ENCODE measurements around the gene EXOC6B.

The EXOC6B gene

DNA sequence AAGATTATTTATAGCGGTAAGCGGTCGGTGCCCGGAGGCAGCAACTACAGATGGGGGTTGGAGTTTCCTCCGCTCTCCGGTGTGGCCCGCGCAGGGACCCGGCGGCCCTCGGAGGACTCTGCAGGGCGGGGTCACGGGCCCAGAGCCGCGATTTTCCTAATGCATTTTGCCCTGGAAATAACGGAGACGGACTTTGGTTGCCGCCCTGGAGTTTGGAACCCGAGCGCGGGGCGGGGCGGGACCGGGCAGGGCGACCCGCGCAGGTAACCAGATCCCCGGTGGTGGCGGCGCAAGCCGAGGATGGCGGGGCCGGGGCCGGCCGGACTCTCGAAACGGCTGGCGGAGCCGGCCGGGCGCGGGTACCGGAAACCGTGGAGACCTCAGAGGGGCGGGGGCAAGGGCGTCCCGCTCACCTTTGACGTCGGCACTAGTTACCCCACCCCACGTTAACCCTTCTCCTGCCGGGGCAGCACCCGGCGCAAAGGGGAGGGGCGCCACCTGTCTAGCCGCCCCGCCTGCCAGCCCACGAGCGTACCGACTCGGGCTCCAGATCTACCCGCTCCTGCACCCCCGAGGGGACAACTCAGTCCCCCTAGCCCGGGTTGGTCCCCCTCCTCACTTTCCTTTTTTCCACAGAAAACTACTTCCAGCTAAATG is 681.1 kb downstream of the EXOC6B start:
- no peak for DNase-seq (ENCODE audit: low read depth)

DNA sequence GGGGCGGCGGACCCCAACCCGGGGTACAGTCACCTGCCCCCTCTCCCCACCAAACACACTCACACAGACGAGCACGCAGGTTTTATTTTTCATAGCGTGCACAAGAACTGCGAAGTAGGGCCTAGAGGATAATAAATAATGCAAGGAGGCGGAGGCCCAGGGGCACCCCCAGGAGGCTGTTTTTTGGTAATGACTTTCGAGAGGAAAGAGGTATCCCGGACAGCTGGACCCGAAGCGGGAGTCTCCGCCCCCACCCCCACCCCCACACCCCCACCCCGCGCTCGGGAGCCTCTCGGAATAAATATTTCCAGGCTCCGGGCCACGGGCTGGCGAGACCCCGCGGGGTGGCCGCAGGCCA is 681.6 kb downstream of the EXOC6B start:
- DNase-seq (ENCODE audit: low read depth): no peak

DNA sequence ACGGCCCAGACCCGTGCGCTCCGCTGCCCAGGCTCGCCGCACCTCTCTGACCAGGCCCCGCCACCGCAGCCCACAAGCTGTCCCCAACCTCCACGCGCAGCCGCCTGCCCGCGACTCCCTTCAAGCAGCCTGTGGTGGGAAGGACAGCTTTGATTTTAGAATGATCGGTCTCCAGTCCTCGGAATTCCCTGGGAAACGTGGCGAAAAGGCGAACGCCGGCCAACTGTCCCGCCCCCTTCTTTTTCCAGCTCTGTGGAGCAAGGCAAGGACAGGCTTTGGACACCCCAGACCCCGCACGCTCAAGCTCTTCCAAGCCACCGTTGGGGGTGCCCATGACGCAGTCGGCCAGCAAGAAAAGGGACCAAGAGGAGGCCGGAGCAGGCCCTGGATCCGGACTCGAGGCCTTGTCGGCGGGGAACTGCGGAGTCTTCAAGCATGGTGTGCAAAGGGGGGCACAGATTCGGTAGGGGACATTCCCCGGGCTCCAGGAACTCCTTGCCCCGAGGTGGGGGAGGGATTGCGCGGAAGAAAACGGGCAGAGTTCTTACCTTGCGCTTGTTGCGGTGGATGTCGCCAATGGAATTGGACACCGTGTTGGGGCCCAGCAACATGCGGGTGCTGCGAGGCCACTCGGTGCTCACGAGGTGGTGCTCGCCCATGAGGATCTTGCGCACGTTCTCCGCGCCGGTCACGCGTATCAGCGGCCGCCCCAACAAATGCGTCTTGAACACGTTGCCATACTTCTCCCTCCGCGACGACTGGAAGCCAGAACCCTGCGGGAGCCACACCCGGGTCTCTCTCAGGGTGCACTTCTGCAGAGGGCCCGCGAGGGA is 682.2 kb downstream of the EXOC6B start:
- no peak for DNase-seq (ENCODE audit: low read depth)

DNA sequence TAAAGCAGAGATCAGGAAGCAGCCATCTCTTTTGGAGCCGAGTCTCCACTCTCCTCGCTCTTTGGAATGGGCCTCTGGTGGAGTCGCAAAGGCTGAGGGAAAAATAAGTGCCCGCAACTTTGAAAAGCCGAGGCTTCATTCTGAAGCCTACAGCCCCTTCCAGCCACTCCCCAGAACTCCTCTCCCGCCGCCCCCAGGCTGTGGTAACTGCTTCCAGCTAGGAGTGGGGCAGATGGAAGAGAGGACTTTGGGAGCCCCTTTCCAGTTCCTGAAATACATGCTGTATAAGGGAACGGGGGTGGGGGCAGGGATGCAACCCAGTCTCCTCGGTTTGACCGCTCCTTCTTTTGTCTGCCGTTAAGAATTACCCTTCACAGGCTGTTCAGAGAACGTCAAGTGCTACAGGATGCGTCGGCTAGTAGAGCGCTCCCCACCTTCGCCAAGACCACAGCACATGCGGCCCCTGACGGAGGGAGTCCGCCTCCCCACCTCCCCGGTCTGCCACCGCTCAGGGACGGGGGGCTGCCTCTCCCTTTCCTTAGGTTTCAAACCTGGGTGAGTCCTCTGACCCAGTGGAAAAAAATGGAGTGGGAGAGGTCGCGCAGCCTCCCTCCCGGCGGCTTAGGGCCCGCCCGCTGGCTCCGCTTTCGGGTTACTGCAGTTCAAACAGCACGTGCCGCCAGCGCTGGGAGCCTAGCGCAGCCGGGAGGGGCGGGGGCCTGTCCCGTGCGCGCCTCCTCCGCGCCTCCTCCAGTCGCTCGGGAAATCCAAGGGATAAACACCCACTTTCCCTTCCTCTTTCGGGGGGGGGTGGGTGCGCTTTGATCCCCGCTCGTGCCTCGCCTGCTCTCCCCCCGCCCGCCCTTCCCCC is 683.0 kb downstream of the EXOC6B start:
- no peak for DNase-seq (ENCODE audit: low read depth)

DNA sequence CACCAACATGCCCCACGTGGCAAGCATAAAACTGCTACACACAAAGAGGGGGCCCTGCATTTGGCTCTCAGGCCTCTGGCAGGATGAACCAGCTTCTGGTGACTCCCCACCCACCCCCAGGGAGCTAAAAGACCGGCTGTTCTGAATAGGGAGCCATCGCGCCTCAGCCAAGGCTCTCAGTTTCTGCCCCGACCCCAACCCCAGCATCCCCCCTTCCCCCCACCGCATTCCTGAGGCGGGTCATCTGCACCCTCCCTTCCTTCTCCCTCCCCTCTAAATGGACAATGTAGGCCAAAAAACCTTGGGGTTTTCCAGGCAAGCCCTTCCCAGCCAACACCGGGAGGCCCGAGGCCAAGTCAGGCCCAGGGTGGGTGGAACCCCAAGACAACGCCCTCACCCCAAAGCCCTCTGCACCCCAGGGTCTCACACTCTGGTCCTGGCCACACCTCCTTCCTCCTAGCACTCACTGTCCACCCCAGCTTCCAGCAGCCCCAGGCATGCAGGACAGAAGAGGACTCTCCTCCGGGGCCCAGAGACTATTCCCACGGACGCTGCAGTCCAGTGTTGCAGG is 683.9 kb downstream of the EXOC6B start:
- DNase-seq (ENCODE audit: low read depth): no peak

DNA sequence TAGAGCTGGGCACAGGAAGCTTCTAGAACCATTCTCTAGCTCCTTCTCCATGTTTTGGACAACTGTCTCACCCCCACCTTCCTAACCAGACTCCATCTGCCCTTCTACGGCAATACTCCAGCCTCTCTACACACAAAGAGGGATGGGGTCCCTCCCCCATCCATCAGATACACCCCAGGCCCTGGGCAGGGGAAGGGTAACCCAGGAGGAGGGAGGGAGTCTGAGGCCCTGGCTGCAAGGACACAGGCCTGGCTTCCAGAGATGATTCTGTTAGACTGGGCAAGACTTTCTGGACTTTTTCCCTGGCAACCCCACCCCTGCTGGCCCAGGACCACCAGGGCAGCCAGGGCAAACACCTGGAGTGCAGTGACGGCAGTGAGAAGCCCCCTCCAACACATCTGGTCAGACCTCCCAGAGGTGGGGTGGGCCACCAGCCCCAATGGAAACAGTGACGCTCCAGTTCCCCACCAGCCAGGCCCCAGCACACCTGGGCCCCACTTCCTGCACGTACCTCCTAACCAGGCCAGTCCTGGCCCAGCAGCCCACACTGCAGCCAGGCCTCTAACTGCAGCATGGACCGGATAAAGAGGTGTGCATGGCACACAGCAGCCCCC is 684.7 kb downstream of the EXOC6B start:
- DNase-seq (ENCODE audit: low read depth): no peak

DNA sequence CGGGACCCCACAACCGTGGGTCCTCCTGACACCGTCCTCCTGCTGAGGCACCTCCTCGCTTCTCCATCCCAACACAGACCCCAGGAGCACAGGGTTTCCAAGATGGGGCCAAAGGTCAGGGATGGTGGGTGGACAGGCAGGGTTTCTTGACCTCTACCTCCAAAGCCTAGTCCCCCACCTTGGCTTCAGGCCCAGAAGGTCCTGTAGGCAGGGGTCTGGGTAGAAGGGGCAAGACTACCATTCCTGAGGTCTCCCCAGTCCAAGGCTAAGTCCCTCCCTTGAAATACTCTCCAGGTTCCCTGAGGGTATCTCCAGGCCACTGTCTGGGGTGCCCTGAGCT is 685.2 kb downstream of the EXOC6B start:
- DNase-seq (ENCODE audit: low read depth): no peak

DNA sequence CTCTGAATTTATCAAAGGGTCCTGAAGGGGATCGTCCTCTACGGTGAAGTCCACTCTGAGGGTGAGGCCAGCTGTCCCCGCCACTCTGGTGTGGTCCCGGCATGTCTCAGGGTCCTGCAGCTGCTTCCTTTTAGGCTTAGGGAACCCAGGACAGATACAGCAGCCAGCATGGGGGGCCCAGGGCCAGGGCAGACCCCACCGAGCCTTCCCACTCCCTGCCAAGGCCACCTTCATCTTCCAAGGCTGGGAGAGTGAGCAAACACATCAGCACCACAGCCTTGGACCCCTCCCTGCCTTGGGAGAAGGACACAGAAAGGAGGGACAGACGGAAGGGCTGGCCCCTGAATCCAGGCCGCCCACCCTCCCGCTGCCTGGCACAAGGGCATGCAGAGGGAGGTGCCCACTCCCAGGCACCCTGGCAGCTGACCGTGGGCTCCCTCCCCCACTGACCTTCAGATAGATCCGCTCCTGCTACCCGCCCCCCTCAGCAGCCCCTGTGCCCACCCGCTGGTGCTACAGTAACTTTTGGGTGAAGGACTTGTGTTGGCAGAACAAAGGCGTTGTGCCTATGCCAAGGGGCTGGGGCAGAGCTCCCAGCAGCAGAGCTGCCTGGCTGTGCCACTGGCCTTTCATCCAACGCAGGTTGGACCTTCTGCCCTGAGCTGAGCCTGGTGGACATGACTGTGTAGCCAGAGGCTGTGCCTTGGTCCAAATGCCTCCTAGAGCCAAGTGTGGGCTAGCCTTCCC is 685.8 kb downstream of the EXOC6B start:
- DNase-seq (ENCODE audit: low read depth): no peak

DNA sequence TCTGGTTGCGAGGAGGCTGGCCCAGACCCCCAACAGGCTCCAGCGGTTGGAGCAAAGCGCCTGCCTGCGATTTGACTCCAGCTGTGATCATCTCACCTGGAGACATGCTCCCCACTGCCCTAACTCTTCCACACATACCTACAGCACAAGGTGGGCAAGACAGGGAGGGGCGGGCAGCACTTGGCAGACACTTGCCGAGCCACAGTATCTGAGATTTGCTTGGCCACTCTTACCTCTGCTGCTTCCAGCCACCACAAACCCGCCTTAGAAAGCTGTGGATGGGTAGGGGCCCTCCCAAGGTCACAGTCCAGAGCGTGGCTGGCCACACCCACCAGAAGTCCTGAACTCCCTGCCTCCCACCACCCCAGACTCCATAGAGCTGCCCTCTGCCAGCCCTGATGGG is 686.4 kb downstream of the EXOC6B start:
- DNase-seq (ENCODE audit: low read depth): no peak

DNA sequence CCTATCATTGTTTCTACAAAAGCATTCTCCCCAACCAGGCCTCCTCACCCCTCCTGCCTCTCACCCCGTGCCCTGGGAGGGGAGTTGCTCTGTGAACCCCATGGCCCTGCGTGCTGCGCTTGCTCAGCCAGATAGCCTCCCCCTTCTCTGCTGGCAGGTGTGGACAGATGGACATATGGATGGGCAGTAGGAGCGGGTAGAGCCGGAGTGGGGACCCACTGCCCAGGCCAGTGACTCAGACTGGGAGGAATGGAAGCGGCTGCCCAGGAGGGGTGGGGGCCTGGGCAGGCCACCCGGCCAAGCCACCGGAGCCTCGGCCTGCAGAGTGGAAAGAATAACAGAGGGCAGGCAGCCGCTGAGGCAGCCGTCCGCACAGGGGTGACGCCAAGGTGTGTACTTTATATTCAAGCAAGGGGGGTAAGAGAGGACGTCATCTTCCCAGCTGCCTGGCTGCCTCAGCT is 686.9 kb downstream of the EXOC6B start:
- DNase-seq (ENCODE audit: low read depth): no peak

DNA sequence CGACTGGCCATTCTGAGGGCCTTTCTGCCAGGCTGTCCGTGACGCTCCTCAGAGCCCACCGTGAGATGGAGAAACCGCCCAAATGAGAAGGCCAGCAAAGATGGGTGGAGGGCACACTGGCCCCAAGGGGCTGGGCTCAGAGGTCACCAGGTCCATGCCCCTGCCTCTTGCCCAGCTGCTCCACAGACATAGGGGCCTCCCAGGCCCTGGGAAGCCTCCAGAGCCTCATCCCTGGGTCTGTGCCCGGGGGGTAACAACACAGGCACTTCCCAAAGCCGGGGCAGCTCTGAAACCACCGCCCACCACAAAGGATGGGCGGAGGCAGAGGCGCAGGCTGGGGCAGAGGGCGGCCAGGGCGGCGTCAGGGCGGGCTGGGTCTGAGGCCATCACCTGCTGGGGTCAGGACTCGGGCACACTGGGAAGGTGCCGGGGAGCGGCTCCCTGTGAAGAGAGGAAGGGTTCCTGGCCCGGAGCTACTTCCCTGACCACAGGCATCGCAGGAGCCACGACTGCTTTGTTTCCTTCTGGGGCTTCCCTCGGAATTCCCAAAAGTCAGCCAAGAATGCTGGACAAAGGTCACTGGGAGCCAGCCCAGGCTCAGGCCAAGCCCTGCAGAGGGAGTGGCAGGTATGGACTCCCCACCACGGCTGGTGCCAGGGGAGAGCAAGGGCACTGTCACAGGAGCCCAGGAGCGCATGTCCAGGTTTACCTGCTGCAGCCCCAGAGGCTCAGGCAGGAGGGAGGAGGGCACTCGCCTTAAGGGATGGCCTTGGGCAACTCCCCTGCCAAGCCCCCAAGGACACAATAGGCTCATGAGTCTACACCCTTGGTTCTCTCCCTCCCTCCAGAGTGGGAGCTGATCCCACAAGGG is 687.6 kb downstream of the EXOC6B start:
- DNase-seq (ENCODE audit: low read depth): no peak

DNA sequence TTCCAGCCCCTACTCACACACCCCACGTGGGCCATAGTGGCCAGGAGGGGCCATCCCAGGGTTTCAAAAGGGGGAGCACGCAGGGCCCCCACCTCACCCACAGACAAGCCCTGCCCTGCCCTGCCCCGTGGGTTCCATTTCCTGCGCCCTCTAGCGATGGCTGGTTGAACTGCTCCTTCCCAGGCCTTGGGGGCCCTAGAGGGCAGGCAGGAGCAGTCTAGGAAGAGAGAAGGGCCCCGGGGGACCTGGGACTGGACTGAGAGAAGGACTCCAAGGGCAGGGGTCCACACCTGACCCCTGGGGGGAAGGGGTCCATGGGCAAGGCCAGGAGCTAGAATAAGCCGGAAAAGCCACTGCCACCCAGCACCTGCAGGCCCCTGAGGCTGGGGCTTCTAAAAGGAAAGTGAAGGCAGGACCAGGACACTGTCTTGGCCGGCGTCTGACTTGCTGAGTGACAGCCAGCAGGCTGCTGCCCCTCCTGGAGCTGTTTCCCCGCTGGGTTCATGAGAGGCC is 688.3 kb downstream of the EXOC6B start:
- peak; percentile 67 for DNase-seq (ENCODE audit: low read depth)

DNA sequence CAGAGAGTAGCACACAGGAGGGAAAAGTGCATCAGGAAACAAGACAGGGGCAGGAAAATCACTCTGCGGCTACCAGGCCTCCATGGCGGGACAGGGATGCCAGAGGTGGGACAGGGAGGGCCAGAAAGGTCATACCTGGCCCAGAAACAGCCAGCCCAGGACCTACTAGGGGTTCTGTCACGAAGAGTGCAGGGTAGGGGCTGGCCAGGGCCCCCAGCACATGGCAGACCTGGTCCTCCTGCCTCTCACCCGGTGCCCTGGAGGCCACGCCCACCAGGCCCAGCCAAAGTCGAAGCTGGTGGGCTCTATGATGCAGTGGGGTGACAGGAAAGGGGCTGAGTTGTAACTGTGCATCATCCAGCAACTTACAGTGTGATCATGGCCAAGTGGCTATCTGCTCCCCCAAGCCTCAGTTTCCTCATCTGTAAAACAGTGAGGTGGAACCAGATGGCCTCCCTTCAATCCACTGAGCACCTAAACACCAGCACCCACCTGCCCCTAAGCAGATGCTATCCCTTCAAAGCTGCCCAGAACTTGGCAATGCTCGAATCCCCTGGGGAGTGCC is 688.8 kb downstream of the EXOC6B start:
- DNase-seq (ENCODE audit: low read depth): no peak

DNA sequence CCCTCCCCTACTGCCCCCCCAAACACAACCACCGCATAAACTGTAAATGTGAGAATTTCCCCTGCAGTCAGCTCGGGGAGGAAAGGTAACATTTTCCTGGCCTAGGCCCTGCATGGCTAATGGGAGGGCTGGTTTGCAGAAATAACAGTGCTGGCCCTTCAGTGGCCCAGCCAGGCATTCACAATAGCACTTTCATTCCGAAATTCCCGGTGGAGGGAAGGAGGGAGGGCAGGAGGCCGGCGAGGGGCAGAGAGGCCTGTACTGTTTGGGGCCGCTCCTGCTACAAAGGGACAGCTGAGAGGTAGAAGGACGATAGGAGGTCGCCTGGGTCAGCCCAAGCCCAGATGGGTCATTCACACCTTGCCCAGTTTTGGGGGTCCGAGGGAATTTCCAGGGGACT is 689.5 kb downstream of the EXOC6B start:
- DNase-seq (ENCODE audit: low read depth): no peak

DNA sequence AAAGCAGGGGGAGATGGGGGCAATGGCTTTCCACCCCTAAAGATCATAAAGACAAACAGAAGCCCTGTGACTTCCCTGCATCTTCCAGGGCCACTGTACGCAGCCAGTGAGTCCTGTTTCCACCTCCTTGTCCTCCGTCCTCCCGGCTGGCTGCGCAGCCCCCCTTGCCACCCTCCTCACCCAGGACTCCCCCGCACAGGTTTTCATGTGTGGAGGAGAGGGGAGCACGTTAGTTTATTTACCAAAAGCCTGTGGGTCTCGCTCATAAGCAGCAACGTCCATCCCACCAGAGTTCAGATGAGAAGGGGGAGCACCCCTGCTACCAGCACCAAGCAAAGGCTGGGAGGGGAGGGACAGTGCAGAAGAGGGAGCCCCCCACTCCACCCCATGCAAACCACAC is 689.9 kb downstream of the EXOC6B start:
- DNase-seq (ENCODE audit: low read depth): no peak

DNA sequence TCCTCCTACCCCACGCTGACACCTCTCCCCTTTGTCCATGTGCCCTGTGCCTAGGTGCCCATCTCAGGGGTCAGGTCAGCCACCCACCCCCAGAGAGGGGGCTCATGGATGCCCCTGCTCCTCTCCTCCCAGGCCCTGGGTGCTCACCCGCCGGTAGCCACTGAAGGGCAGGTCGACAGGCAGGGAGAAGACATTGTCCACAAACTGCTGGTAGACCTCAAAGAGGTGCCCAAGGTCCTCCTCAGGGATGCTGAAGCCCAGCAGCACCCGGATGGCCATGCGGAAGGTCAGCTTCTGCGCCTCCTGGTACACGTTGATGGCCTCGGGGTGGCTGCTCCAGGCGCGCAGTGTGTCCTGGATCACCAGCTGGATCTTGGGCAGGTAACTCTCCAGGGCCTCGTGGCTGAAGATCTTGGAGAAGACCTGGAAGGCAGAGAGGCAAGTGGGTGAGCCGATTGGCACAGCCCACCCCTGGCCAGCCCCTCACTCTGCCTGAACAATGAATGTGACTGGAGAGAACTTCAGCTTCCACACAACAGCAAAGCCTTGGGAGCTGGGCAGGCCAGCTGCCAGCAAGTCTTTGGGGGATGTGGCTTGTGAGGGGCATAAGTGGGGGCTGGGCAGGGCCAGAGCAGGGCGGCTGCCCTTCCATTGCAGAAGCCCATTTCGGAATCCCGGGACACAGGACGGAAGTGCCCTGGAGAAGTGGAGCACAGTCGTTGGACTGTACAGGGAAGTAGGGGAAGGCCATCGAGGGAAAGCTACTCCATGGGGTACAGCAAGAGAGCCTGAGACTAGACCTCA is 690.6 kb downstream of the EXOC6B start:
- no peak for DNase-seq (ENCODE audit: low read depth)

DNA sequence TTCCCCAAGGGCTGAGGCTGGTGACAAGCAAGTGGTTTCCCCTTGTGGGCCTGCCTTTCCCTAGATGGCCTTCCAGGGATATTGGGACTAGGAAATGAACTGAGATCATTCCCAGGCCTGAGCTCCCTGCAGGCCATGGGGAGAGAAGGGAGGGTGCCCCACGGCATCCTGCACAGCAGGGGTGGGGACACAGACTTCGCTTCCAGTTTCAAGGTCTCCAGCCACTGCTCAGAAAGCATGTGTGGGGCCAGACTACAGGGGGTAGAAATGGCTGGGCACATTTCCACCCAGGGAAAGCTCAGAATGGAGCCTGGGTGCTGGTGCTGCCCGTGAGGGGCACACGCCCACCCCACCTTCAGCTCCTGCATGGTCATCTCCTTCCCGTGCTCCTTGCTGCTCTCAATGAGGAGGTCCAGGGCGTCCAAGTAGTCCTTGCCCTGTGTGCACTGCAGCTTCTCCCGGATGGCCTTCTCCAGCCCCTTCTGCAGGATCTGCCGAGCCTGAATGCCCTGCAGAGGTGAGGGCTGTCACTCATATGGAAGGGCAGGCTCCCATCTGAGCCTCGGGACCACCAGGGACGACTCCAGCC is 691.3 kb downstream of the EXOC6B start:
- no peak for DNase-seq (ENCODE audit: low read depth)

DNA sequence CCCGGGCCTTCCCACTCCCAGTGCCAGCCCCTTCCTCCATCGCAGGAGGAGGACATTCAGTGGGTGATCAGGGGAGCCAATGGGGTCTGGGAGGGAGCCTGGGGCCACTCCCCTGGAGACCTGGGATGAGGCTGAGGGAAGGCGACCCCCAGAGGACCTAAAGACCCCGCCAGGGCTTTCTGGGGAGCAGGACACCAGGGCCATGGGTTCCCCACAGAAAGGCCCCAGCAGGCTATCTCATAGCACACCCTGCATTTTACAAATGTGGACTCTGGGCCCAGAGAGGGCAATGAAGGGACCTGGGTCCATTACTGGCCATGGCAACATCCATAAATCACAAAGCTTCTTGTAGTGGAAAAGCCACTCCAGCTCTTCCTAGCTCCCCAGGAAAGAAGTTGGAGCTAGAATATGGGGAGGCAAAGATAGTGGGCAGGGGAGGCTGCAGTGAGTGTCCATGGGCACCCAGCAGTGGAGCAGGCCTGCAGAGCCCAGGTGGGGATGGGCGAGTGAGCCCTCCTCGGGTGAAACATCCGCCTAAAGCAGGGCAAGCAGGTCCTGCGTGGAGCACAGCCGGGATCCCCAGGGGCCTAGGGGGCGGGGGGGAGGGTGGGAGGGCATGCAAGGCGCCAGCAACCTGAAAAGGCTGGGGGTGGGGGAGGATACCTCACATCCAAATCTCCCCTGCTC is 692.0 kb downstream of the EXOC6B start:
- DNase-seq (ENCODE audit: low read depth): no peak

Measured in ELR (cell line).